HG03378 (cell line): ENCODE data around the gene IL11.

Source experiments
- ATAC-seq: cut with Tn5 transposase; IDR thresholded peaks from one replicate; pipeline ENCODE4 v1.9.1; 2021; ENCODE audit warnings: mild to moderate bottlenecking, moderate library complexity; ENCODE audit not compliant: unreplicated experiment

IL11 gene

DNA sequence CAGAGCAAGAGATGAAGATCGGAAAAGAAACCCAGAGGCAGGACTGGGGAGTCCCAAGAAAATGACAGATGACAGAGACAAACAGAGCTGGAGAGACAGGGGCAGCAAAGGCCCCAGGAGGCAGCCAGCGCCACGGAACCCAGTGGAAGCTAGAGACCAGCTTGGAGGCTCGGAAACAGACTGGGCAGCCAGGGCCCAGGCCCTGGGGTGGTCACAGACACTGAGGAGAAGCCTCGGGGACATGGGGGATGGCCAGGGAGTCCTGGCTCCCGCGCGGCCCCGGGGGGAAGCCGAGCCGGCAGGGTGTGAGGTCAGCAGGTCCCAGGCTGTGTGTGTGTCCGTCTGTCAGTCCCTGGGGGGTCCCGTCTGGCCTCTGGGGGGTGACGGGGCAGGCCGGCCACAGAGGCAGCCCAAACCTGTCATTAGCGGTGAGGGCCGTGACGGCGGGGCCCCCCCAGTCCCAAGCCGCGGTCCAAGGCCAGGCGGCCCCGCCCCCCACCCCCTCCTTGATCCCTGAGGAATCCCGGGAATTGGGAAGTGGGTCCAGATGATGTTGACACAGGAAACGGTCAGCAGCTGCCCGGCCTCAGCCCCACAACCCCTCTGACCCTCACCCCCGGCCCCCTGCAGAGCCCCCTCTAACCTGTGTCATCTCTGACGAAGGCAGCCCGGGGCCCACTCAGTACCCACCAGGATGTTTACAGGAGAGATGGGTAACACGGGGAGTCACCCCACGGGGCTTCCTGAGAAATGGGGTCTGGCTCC is 3.9 kb upstream of the IL11 start:
- ATAC-seq = no peak

DNA sequence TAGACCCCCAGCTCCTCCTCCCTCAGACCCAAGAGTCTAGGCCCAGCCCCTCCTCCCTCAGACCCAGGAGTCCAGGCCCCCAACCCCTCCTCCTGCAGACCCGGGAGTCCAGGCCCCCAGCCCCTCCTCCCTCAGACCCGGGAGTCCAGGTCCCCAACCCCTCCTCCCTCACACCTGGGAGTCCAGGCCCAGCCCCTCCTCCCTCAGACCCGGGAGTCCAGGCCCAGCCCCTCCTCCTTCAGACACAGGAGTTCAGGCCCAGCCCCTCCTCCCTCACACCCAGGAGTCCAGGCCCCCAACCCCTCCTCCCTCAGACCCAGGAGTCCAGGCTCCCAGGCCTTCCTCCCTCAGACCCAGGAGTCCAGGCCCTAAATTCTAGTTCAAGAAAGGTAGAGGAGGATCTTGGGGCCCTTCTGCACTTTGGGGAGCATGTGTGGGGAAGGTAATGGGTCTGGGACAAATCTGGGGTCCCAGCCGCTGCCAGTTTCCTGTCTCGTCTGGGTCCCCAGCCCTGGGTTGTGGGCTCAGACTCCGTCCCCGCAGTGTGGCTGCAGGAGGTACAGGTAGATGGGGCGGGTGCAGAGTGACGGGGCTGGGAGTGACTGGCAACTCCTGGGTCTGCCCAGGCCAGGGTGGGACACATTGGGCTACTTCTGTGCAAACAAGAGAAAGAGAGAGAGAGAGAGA is 3.2 kb upstream of the IL11 start:
- no peak for ATAC-seq

DNA sequence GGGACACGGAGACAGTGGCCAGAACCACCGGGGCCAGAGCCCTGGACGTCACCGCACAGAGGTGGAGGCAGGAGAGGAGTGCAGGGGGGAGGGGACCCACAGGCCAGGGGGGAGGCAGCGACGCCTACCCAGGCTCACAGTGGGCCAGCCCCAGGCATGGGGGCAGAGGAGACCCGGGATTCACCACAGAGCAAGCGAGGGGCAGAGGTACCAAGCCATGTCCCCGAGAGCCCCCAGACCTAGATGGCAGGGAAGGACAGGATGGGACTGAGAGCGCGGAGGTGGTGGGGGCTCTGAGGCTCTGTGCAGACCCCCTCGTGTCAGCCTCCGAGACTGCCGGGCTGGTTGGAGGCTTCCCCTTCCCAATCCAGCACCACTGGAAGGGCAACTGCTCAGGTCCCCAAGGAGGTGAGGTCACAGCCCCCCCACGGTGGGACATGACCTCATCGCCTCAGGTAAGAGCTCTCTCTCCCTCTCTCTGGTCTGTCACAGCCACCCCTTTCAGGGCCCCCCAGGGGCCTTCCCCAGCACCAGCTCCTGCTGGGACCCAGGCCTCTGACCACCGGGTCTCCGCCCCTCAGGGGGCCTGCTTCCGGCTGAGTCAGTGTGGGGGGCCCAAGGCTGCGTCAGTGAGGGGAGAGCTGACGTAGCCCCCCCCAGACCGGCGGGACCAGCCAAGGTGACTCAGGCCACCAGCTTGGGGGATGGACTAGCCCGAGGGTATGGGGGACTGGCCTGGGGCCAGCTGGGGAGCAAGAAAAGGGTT is 2.2 kb upstream of the IL11 start:
- no peak for ATAC-seq

DNA sequence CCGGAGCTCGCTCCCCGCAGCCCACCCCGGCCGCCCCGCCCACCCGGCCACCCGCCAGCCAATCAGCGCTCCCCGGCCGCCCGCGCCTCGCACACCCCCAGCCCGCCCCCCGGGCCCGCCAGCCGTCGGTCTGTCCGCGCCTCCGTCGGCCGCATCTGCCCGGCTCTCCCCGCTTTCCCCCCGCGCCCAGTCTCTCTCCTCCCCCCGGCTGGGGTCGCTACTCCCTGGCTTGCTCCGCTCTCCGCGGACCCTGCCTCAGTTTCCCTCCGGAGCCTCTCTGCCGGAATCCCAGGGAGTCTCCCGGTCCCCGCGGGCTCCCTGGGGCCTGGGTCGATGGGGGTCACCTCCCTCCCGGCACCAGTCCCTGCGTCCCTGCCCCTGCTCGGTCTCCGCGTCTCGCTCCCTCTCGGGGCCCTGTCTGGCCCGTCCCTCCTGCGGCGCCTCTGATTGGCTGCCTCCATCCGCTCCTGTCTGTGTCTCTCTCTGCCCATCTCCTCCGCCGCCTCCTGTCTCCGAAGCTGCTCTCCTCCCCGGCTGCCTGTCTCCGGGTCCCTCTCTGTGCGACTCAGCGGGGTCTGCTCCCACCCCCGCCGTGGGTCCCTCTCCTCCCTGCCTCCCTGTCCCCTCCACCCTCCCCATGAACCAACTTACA is 484 bp downstream of the IL11 start:
- no peak for ATAC-seq

DNA sequence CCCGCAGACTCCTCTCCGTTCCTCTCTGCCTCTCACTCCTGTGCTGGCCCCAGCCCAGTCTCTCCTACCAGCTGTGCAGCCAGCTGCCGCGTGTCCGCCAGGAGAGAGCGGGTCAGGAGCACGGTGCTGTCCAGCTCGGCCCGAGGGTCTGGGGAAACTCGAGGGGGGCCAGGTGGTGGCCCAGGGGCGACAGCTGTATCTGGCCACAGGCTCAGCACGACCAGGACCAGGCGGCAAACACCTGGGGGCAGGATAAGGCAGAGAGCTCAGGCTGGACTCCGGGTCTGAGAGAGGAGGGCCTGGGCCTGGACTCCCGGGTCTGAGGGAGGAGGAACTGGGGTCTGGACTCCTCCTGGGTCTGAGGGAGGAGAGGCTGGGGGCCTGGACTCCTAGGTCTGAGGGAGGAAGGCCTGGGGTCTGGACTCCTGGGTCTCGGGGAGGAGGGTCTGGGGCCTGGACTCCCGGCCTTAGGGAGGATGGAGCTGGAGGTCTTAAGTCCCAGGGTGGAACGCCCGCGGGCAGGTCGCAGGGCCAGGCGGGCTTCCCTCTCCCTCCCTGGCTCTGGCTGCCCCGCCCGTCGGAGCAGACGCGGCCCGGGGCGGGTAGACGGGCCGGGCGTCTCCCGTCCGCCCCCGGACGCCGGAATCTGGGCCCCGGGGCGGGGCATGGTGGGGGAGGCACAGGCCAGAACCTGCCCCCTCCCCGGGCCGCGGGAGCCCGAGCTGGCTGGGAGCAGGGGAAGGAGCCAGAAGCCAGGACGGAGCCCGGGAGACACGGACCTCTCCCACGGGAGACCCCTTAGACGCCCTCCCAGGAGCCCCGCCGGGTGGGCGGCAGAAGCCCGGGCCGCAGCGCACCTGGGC is 1.3 kb downstream of the IL11 start:
- ATAC-seq = no peak

DNA sequence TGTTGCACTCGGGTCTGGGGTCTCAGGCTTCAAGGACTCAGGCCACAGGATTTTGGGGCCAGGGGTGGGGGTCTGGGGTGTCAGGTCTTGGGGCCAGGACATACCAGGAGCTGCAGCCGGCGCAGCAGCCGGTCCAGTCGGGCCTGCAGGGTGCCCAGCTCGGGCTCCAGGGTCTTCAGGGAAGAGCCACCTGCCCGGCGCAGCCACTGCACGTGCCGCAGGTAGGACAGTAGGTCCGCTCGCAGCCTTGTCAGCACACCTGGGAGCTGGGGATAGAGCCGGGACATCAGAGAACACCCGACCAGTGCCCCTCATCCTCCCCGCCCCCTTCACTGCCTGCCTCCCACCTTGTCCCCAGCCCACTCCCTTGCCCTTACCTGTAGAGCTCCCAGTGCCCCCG is 2.2 kb downstream of the IL11 start:
- ATAC-seq = no peak

DNA sequence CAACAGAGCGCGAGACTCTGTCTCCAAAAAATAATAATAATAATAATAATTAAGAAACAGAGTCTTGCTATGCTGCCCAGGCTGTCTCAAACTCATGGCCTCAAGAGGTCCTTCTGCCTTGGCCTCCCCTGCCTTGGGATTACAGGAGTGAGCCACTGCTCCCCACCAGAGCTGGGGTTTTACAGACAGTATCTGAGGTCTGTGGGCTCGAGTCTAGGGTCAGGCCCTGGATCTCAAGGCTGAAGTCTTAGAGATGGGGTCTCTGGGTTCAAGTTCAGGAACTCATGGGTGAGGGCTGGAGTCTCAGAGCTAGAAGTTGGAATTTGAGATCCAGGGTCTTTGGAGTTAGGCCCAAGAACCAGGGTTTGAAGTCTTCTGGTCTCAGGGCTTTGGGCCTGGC is 3.5 kb downstream of the IL11 start:
- no peak for ATAC-seq

DNA sequence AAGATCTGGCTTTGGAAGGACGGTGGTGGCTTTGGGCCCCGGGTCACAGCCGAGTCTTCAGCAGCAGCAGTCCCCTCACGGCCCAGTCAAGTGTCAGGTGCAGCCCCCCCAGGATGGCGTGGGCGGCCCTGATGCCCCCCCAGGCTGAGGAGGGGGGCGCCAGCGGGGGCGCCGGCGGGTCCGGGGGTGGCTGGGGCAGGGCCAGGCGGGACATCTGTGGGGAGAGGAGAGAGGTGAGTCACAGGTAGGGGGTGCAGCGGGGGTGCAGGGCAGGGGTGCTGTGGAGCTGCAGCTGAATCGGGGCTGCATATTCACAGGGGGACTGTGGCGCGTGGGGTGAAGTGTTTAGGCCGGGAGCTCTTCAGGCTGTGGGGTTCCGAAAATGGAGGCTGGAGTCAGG is 4.3 kb downstream of the IL11 start:
- ATAC-seq = no peak

DNA sequence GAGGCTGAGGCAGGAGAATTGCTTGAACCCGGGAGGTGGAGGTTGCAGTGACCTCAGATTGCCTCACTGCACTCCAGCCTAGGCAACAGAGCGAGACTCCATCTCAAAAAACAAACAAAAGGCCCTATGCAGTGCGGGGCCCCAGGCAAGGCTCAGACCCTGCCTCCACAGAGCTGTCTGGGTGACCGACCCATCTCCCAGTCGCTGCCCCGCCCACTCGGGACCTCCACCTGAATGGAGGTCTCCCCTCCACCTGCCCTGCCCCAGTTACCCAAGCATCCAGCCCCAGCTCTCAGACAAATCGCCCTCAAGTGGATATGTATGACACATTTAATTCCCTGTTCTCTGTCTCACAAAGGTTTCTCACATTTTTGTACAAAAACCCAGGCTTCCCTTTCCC is 5.0 kb downstream of the IL11 start:
- no peak for ATAC-seq

DNA sequence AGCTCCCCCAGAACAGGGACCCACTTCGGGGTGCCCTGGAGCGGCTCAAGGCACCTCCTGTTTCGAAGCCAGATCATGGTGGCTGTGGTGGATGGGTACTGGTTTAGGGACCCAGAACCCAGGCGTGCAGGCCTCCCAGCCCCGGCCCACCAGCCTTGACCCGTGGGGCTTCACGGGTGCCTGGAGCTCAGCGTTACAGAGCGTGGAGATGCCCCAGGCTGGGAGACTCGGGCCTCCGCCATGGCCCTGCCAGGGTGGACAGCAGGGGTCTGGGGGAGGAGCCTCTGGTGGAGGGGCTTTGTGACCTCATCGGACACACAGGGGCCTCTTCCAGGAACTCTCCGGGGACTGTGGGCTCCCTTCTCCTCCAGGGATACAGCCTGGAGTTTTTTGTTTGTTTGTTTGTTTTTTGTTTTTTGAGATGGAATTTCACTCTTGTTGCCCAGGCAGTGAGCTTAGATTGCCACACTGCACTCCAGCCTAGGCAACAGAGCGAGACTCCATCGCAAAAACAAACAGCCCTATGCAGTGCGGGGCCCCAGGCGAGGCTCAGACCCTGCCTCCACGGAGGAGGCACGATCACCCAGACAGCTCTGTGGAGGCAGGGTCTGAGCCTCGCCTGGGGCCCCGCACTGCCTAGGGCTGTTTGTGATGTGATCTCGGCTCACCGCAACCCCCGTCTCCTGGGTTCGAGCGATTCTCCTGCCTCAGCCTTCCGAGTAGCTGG is 7.1 kb downstream of the IL11 start, which contains the start of gene GARIN5B:
GARIN5B (minus strand) TSS at position 271 of the 727 bp plus-strand sequence; CDS start at position 77, 194 bp downstream.
- no peak for ATAC-seq

DNA sequence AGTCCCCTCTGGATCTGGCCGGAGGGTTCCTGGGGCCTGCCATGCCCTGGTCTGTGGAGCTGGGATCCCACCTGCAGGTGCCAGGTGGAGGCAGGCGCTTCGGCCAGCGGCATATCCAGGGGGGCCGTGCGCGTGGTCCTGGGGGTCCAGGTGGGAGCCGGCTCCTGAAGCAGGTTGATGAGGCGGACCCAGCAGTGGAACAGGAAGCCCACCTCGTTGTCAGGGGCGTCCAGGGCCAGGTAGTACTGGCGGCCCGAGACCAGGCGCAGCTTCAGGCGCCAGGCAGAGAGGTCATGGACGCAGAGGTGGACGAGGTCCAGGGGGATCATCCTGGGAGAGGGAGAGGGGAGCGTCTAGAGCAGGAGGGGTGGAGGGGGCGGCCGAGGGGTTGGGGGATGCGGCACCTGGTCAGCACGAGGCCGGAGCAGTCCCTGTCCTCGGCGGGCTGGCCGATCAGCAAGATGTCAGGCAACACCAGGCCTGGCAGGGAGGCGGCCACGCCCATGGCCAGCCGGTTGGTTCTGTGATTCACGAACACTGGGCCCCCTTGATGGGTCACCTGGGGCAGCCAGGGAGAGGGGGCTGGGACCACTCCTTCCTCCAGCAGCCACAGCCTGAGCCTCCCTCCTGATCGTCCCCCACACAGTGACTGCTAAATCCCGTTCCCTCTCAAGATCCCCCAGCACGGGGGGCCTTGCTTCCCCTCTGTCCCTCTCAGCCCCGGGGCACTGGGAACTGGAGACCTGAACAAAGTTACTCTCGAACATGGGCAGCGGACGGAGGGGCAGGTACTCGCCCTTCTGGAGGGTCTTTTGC is 7.9 kb downstream of the IL11 start:
- no peak for ATAC-seq

DNA sequence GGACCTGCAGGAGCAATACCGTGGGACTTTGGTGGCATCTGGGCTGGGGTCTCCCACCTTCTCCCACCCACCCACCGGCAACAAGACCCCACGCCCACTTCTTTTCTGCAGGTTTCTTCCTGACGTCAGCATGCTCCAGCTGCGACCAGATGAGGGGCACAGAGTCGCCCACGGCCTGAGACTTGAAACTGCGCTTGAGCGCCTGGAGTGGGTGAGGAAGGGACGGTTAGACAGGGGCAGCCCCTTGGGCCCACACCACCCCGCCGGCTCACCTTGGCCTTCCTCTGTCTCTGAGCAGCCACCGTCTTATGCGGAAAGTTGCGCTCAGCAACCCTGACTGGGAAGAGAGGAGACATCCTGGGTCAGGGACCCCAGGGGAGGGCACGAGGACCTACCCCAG is 9.4 kb downstream of the IL11 start:
- ATAC-seq = no peak

DNA sequence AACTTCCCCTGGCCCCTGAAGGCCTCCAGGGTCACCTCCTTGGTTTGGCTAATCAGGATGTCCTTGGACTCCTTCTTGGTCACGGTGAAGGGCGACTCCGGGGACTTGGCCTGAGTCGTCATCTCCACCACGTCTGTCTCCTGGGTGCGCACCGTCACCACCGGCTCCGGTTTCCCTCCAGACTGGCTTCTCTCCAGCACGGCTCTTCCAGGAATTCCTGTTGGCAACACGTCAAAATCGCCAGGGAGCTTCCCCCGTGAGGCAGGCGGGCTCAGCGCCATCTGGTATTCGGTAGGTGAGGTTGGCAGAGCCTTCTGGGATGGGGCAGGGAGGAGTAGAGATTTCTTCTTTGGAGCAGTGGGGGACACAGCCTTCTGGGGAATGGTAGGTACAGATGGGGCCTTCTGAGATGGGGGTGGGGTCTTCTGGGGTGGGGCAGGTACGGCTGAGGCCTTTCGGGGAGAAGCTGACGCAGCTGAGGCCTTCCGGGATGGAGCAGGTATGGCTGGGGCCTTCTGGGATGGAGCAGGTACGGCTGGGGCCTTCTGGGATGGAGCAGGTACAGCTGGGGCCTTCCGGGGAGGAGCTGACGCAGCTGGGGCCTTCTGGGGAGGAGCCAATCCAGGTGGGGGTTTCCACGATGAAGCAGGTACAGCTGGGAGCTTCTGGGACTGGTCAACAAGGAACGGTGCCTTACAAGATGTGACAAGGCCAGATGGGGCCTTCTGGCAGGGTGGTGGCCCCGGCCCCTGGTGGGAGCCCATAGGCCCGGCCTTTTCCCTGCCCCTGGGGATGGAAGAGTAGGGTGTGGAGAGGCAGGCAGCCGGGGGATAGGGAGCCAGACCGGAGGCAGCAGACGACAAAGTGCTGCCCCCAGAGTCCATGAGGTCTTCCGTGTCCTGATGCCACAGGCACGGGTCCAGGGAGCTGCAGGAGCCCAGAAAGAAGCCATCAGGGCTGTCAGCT is 11.0 kb downstream of the IL11 start:
- no peak for ATAC-seq

DNA sequence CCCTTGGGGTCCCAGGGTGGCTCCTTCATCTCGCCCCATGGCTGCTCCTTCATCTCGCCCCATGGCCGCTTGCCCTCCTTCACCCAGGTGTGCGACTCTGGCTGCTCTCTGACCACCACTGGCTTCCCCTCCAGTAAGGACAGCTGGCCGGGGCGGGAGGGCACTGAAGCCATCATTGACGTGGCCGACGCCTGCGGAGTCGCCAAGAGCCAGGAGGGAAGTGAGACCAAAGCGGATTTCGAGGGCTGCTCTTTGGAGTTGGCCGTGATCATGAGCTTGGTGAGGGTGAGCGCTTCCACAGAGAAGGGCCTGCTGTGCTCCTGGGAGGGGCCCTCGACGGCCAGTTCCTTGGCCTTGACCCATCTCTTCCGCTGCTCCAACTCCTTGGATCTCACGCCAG is 11.8 kb downstream of the IL11 start:
- no peak for ATAC-seq

DNA sequence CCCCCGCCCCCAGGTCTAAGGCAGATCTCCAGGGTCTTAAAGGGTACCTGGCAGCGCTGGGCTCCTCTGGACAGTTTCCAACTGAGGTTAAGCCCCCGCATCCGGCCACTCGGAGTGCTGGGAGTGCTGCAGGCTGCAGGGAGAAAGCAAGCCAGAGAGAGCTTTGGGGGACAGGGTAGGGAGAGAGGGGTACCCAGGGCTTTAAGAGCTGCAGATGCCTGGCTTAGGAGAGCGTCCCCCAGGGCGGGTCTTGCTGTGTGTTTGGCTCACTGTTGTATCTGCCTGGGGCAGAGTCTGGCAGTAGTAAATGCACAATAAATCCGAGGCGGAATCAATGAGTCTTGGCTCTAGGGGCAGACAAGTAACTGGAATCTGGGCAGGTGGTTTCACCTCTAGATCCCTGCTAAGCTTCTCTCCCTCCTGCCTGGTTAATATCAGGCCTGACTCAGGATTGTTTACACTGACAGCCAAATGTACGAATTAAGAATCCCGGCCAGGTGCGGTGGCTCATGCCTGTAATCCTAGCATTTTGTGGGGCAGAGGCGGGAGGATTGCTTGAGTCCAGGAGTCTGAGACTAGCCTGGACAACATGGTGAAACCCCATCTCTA is 14.9 kb downstream of the IL11 start:
- no peak for ATAC-seq

DNA sequence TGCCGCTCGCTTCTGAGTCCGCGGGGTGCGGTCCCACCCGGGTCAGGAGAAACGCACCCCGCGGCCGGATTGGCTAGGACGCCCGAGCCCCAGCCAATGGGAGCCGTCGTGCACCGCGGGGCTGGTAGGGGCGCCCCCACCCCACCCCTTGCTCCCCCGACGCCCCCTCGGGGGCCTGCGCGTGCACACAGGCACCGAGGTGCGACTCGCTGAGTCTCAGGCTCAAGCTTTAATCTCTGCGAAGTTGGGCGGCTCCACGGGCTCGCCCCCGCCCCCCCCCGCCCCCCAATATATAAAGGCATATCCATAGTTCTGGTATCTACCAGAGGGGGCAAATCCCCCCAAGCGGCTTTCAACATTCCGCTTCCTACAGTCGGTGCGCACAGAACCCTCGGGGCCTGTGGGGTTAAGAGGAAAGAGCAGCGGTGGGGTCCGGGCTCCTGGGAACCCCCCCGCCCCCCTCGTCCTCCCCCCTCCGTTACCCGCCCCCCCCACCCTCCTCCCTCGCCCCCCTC is 15.5 kb downstream of the IL11 start, which contains the start of gene COX6B2:
COX6B2 (minus strand) TSS at position 22 of the 515 bp plus-strand sequence. CDS start 198 bp downstream, outside the sequence.
- no peak for ATAC-seq
